ENCODE data around the gene SUPT4H1.

Gene SUPT4H1

GRCh38 chr17:58338841-58339754, 12.9 kb downstream of the SUPT4H1 start:
- DNase-seq: peak; percentile 81

DNA sequence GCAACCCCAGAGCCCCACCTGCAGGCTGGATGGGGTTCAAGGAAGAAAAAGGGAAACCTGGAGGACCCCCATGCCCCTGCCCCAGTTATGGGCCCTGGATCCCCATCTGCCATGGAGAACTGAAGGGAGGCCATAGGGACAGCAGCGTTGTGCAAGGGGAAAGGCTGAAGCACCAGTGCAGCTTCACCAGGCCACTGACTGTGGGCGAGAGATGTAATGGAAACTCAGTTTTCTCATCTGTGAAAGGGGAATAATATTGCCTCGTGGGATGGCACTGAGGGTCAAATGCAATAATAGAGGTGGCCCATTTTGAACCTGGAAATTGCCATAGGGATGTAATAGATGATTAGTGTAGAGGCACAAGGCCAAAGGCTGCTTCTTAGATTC, 13.6 kb downstream of the SUPT4H1 start:
- DNase-seq: no peak

- peak; percentile 97 for DNase-seq
These were observed 14.2 kb downstream of the SUPT4H1 start for GRCh38 chr17:58337600-58338453.

DNA sequence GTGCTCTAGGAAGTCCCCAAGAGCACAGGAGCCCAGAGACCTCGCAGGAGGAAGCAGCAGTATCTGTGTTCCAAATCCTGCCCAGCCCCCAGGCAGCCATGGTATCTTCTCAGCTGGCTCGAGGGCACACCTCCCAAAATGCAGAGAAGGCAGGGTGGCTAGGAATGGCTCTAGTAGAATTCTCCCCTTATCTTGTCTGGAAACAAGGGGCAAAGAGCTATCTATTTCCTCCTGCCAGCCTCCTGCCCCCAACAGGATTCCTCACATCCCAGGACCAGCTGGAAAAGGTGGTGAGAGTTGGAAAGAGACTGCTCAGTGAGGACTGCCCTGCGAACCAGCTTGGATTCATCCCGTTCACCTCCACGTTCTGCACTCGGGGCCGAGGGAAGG, 14.8 kb downstream of the SUPT4H1 start:
- peak; percentile 82 for DNase-seq

DNA sequence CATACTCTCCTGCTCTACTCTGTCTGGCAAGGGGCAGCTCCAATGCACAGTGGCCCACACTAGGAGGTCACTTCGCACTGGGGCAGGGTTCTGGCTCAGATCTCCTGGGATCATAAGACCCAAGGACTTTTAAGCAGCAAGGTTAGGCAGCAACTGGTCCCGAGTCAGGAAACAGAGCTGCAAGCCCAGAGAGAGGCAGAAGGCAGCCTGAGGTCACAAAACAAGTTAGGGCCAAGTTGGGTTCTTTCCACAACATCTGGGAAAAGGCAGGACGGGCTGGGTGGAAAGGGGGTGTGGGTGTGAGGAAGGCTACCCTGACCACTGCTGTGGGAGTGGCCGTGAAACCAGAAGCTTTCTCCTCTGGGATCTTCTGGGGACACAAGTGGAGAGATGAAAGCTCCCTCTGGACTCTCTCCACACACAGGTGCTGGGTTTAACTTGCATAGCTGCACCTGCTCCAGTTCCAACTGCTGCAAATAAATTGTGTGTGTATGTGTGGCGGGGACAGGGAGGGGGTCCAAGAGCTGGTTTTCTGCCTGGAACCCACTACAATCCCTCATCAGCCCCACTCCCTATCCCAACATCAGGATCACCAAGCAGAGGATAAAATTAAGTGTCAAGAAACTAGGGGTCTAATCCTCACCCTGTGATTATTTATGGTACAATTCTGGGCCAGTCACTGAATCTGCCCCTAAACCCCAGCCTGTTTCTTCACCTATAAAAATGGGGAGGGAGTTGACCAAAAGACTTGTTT, 15.4 kb downstream of the SUPT4H1 start:
- DNase-seq: peak; percentile 67

DNA sequence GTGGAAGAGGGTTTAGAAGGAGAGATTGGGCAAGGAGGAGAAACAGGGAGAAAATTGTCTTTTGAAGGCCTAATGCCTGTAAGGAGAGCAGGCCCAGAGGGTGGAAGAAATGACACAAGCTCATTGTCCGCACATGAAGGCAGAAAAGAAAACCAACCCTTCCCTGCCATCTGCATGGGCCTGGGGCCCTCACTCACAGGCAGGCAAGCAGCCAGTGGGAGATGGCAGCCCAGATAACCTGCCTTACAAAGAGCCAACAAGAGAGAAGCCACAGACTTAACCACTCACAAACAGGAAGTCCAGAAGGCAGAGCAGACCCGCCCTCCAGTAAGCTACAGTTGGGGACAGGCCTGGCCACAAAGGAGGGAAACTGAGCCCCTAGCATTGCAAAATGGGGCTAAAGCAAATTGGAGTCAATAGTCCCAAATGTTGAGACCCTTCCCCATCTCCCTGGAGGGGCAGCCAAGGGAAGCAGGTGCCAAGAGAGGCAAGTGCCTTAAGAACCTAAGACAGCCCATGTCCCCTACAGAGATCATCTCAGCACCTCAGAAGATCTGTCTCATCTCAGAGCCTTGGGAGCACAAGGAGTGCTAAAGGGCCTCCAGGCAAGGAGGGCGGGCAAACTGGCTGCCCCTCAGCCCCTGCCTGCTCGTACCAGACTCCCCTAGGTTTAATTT, 16.1 kb downstream of the SUPT4H1 start:
- DNase-seq: peak; percentile 88

DNA sequence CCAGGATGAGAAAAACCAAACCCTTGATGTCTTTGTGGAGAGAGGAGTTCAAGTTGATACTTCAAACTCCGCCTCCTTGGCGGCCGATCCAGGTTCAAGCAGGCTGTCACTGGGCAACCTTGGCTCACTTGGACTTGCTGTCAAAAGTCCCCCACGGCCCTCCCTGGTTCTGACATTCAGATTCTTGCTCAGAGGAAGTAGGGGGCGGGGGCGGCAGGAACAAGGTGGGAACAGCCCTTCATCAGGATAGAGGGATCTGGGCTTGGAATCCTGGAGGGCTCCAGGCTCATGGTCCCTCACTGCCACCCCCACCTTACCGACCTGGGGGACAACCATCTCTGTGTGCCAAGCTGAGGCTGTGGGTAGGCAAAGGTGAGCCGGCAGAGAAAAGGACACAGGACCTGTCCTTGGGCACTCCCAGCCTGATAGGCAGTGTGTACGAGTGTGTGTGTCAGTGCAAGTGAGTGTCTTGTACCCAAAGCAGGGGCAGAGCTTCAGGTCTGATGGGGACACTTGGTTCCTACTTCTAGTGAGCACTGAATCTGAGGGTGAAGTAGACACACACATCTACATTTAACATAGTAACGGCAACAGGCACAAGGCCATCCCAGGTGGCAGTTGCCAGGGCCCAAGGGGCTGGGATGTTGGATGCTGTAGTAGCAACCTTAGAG, 16.8 kb downstream of the SUPT4H1 start:
- DNase-seq: peak; percentile 76

DNA sequence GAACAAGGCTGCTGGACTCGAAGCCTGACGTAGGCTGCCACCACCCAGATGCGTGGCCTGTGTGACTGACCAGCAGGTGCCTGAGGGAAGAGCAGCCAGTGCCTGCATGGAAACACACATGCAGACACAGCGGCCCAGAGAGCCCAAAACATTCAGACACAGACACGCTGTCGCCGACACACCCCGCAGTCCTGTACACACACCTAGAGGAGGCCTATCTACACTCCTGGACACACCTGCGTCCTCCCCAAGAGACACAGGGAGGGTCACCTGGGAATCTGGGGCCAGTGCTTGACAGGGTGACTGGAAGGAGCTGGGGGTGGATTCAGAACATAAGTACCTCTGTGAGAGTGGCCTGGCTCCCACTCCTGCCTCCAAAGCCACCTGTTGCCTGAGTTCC, 17.3 kb downstream of the SUPT4H1 start:
- no peak for DNase-seq

DNA sequence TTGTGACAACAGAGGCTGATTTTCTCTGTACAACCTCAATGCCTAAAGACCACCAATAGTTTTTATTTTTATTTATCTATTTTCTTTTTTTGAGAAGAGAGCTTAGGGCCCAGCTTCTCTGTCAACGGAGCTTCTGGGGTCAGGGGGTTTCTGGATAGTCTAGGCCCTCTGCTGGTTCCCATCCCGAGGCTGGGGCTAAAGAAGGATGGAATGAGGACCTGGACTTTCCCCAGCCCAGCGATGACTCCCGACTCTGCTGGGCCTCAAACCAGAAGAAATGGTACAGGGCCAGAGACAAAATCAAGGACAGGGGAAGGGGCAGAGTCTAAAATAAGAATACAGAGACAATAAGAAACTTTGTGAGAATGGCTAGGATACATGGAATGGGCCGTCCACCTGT, 17.7 kb downstream of the SUPT4H1 start:
- DNase-seq: no peak

GRCh38 chr17:58333736-58334207, 18.2 kb downstream of the SUPT4H1 start:
- no peak for DNase-seq

- peak; percentile 84 for DNase-seq
These were observed 18.9 kb downstream of the SUPT4H1 start for GRCh38 chr17:58332778-58333735.

DNA sequence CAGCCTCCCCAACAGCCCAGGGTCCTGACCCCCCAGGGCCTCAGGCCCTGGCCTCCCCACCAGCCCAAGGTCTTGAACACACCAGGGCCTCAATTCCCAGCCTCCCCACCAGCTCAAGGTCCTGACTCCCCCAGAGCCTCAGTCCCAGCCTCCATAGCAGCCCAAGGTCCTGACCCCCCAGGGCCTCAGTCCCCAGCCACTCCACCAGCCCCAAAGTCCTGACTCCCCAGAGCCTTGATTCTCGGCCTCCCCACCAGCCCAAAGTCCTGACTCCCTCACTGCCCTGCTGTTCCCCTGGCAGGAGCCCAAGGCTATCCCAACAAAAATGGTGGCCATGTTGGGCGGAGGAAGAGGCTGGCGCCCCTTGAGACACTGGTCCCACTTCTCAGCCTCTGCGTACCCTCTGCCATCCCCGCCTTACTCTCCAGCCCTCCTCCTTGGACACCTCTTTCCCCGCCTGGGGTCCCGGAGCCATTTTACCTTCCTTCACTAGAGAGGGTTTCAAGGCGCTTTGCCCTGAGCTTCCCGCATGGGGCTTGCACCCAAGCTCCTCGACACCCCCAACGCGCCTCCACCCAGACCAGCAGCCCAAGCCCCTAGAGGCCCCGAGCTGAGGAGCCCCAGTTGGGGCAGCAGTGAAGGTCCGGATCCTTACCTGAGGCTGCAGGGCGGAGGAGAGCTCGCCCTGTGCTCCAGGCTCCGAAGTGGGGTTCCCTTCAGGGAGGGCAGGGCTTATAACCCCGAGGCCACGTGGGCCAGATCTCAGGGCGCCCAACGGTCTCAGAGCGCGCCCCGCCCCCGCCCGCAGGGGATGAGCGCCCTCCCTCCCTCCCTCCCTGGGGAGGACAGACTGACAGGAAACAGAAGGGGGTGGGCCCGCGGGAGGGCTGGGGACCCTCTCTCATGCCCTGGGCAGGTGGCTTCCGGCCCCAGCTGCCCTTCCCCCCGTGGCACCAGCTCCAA, 19.9 kb downstream of the SUPT4H1 start:
- peak; percentile 96 for DNase-seq

DNA sequence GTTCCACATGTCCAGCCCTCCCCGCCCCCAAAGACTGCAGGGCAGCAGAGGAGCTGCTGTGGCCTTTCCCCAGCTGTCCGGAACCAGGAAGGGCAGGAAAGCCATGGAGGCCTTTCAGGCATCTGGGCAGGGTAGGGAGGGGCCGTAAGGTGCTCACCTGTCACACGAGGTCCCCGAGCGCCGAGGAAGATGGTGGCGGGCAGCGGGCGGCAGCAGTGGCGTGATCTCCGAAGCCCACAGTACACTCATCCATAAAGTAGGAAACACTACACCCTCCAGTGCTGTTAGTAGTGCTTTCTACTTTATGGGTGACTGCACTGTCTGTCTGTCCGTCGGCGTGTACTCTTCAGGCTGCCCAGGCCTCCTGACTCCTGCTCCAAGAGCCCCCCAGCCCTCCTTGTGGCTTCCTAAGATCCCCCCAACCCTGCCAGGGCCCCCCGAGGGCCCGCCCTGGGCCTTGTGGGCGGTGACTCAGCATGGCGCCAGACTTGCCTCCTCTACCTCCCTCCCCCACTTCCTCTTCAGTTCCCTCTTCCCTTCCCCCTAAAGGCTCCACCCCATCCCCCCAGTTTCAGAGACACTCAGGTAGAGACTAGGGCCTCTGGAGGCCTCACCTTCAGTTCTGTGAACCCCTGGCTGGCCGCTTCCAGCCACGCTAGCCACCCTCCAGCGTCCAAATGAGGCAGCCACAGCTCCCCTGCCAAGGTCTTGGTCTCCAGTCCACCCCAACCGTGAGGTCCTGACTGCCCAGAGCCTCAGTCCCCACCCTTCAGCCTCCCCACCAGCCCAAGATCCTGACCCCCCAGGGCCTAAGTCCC, 20.8 kb downstream of the SUPT4H1 start:
- peak; percentile 91 for DNase-seq

GRCh38 chr17:58330538-58330996, 21.4 kb downstream of the SUPT4H1 start:
- DNase-seq: peak; percentile 75

DNA sequence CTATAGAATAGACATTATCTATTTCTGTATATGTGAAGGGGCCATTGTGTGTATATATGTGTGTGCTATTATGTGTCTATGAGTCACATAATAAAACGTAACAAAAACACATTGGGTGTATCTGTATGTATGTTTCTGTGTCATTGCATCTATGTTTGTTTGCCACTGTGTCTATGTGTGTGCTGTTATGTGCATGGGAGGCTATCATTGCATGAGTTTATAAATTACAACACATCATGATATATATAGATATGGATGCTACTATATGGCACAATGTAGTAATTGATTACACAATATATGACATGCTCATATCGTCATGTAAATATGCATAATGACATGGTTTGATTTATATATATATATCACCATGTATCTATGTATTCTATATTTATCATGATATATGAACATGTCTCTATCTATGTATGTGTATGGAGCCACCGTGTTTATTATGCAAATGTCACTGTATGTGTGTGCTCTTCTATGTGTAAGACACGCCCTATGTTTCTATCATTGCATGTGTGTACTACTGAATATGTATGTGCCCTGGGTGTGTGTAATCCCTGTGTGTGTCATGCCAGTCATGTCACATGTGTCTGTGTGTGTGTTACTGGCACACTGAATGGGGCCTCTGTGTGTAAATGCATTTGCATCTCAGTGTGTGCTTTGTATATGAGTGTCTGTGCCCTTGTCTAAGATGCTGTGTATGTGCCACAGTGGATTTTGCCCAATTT, 22.0 kb downstream of the SUPT4H1 start:
- DNase-seq: no peak

DNA sequence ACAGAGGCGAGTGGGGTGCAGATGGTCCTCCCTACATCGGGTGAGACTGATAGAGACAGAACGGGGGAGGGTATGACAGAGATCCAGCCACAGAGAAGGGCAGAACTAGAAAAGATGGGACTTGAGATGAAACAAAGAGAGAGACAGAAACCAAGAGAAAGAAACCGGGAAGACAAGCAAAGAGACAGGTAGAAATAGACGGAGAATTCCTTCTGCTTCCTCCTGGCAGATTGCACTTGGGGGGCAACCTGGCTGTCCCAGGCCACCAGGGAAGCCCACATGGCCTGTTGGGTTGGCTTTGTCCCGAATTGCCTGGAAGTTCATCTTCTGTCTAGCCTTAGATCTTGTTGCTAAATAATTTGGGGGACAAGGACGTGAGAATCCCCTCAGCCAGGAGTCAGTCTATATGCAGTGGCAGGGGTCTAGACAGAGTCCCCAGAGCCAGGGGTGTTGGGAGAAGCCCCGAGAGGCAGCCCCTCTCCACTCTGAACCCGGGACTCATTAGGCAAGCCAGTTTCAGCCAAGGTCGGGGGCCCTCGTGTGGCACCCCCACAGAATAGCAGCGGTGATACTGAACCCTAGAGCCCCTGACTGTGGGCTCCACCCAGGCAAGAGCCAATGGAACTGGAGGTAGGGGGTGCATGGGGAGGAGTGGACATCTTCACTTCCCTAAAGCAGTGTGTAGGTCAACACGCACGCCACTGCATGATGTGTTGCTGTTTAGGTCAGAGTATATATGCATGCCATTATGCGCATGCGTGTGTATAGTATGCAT, 22.8 kb downstream of the SUPT4H1 start:
- DNase-seq: peak; percentile 91

Measured in activated effector memory CD4-positive, alpha-beta T cell treated with anti-CD3 and anti-CD28 coated beads, Interleukin-2, amount 50 U/mL, for 16 hours (primary cell).